ENCODE results near the gene RBKS. TPM values are rescaled to one million over a fixed set of nuclear protein-coding genes. Genes with fewer than 3 reads are reported as not detected.
A peak's percentile ranks its signal among the peaks of the same experiment; 100 is the strongest.

RBKS gene
- total RNA-seq = 1 to 10 TPM; 2.2 to 2.8 TPM

DNA sequence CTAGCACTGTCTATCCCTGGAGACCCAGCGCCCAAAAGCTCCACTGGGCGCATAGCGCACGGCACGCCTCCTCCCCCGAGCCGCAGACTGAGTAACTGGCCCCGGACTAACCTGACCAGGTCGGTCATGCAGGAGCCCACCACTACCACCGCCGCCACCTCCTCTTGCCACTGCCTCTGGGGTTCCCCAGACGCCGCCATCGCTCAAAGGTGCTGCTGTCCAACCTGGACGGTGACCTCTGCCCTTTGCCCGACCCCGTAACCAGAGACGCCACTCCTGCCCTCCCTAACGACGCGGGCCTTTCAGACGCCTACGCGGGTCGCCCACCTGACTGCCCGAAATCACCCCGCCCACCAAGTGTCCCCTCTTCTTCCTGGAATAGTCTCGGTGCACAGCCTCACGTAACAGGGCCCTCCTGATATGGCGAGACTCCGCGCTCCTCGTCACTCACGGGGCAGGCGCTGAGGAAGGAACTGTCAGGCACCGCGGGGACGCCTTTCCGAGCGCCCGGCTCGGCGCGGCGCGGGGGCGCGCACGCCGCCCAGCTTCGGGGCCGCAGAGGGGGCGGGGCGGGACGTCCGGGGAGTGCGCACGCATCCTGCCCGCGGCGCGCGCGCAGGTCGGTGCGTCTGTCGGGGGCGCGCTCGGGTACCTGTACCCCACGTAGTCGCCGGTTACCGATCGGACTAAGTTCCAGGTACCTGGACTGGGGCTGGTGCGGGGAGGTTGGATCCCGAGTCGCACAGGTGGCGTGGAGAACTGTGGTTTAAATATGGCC is at the start of gene RBKS, which contains the start of gene BABAM2:
TSS of gene RBKS (minus strand) at position 242 of the 778 bp plus-strand sequence. CDS start at position 200, 42 bp downstream.
TSS of gene BABAM2 (plus strand) at position 584 of the 778 bp plus-strand sequence. CDS start 3,828 bp downstream, outside the sequence.
- POLR2A ChIA-PET = interaction anchor here (0.7 to 3.7 kb wide), 30 partner anchors 12 to 555 kb away, joined by 3 to 19 read pairs (median 4); partner anchors contain the start of genes FOSL2, MRPL33, SLC4A1AP and SUPT7L
- Mint-ChIP-seq H3K4me1 (peaks cover 62% of the 10 kb centered on the region), H3K36me3 (ENCODE audit: low read depth) (peaks cover 25% of the 10 kb centered on the region), H3K4me3 (peak within 1 kb of the TSS; percentile 93), H3K27me3 (no peaks in the 10 kb centered on the region), H3K27ac (peak within 1 kb of the TSS; percentile 98), H3K9me3 (no peaks in the 10 kb centered on the region)
- peak; percentile 91 for DNase-seq
- CTCF ChIA-PET = interaction anchor here (1.6 kb wide), 1 partner anchor 502 kb away, joined by 4 read pairs; the partner anchor contains the start of gene FOSL2

- ChIA-PET CTCF (no interaction called here), POLR2A (no interaction called here)
- Mint-ChIP-seq H3K36me3 (ENCODE audit: low read depth) (peaks cover 40% of the 10 kb centered on the region), H3K4me3 (no peak overlapping the region), H3K4me1 (peaks cover 10% of the 10 kb centered on the region), H3K9me3 (no peaks in the 10 kb centered on the region), H3K27me3 (no peaks in the 10 kb centered on the region), H3K27ac (no peak overlapping the region)
- no peak for DNase-seq
These were observed 44.8 kb upstream of the RBKS start for GRCh38 chr2:27935026-27935425.

DNA sequence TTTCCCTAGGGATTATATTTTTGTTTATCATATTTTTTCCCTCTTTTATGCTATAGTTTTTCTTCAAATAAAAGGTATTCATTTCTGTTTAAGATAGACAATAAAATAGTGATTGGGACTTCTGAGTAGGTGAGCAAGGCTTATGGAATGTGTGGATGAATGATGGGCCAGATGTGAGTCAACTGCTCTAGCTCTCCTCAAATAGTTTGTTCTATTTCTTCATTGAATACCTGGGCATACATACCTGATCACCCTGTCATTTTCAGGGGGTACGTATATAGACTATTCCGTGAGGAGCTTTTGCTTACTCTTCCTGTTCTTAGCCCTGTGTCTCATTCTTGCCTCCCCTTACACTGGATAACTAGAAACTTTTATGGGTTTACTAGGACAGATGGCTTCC is 42.2 kb upstream of the RBKS start:
- DNase-seq = no peak
- Mint-ChIP-seq H3K36me3 (ENCODE audit: low read depth) (peaks cover 41% of the 10 kb centered on the region), H3K27me3 (no peaks in the 10 kb centered on the region), H3K9me3 (no peaks in the 10 kb centered on the region), H3K4me3 (no peak overlapping the region), H3K4me1 (peaks cover 4% of the 10 kb centered on the region), H3K27ac (no peak overlapping the region)
- ChIA-PET CTCF (no interaction called here), POLR2A (no interaction called here)

DNA sequence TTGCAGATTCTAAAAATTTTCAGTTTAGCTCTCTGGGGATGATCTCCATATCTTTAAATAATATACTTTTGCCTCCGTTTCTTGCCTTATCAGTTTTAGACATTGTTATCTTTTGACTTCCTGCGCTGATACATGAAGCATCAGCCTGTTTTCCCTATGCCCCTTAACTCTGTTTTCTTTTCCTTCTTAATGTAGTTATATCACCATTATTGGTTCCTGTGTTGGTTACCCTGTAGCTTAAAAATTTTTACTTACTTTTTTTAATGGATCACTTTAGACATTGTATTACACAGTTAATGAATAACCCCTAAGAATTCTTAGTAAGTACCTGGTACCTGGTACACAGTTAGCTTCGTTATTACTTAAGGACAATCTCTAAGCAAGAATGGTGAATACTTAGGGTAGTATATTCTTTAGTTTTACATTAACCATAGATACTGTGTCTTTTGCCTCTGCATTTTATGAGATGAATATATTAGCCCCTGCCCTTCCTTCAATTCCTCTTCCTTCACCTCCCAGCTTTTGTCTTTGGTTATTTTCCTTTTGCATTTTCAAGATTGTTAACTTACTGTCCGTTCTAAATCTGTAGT is 41.3 kb upstream of the RBKS start:
- POLR2A ChIA-PET = no interaction called here
- no peak overlapping the region for H3K27ac Mint-ChIP-seq
- no peak overlapping the region for H3K4me3 Mint-ChIP-seq
- peaks cover 42% of the 10 kb centered on the region for H3K36me3 Mint-ChIP-seq (ENCODE audit: low read depth)
- H3K9me3 Mint-ChIP-seq = no peaks in the 10 kb centered on the region
- peaks cover under 1% of the 10 kb centered on the region for H3K4me1 Mint-ChIP-seq
- CTCF ChIA-PET = no interaction called here
- no peak for DNase-seq
- H3K27me3 Mint-ChIP-seq = no peaks in the 10 kb centered on the region

GRCh38 chr2:27929916-27930486 is 39.8 kb upstream of the RBKS start:
- no peak overlapping the region for H3K4me3 Mint-ChIP-seq
- H3K9me3 Mint-ChIP-seq = no peaks in the 10 kb centered on the region
- CTCF ChIA-PET = no interaction called here
- peaks cover 55% of the 10 kb centered on the region for H3K36me3 Mint-ChIP-seq (ENCODE audit: low read depth)
- POLR2A ChIA-PET = no interaction called here
- no peaks in the 10 kb centered on the region for H3K27me3 Mint-ChIP-seq
- DNase-seq = no peak
- no peak overlapping the region for H3K27ac Mint-ChIP-seq
- peaks cover 11% of the 10 kb centered on the region for H3K4me1 Mint-ChIP-seq

- Mint-ChIP-seq H3K4me1 (peaks cover 11% of the 10 kb centered on the region), H3K27ac (no peak overlapping the region), H3K4me3 (no peak overlapping the region), H3K9me3 (no peaks in the 10 kb centered on the region), H3K36me3 (ENCODE audit: low read depth) (peaks cover 39% of the 10 kb centered on the region), H3K27me3 (no peaks in the 10 kb centered on the region)
- CTCF ChIA-PET = no interaction called here
- DNase-seq = no peak
- POLR2A ChIA-PET = no interaction called here
These were observed 35.7 kb upstream of the RBKS start for GRCh38 chr2:27925766-27926472.

DNA sequence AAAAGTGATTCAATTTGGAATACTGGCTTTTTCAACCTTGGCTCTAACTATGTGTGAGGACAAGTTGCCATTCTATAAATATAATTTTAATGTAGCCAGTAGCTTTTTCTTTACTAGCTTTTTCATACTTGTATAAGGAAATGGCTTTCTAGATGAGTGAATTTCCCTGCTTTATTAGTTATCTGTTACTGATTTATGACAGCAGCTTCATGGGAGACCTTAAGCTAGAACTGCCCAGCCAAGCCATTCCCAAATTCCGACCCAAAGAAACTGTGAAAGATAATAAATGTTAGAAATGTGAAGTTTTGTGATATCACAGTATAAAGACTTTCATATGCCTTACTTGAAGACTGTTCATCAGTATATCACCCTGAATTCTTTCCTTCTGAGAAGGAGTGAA is 32.7 kb upstream of the RBKS start:
- H3K27ac Mint-ChIP-seq = no peak overlapping the region
- no peak overlapping the region for H3K4me3 Mint-ChIP-seq
- ChIA-PET CTCF (no interaction called here), POLR2A (no interaction called here)
- H3K4me1 Mint-ChIP-seq = peaks cover 19% of the 10 kb centered on the region
- no peaks in the 10 kb centered on the region for H3K27me3 Mint-ChIP-seq
- no peaks in the 10 kb centered on the region for H3K9me3 Mint-ChIP-seq
- H3K36me3 Mint-ChIP-seq (ENCODE audit: low read depth) = peaks cover 34% of the 10 kb centered on the region
- no peak for DNase-seq

GRCh38 chr2:27921880-27922547 is 31.8 kb upstream of the RBKS start:
- H3K4me3 Mint-ChIP-seq = no peak overlapping the region
- H3K9me3 Mint-ChIP-seq = no peaks in the 10 kb centered on the region
- ChIA-PET POLR2A (no interaction called here), CTCF (no interaction called here)
- no peaks in the 10 kb centered on the region for H3K27me3 Mint-ChIP-seq
- no peak overlapping the region for H3K27ac Mint-ChIP-seq
- peaks cover 19% of the 10 kb centered on the region for H3K4me1 Mint-ChIP-seq
- H3K36me3 Mint-ChIP-seq (ENCODE audit: low read depth) = peaks cover 28% of the 10 kb centered on the region
- no peak for DNase-seq

DNA sequence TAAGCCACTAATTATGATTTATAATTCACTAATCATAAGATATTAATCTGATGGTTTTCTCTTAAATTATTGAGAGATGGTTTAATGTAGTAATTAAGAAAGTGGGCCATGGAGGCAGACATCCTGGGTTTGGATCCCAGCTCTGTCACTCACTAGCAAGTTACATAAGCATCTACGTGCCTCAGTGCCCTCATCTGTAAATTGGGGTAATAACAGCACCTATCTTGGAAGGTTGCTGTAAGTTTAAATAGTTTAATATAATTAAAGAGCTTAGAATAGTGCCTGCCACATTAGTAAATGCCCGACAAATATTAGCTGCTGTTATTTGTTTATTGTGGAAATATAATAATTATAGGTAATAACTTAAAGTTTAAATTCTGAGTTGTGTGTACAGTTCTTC is 31.2 kb upstream of the RBKS start:
- H3K27me3 Mint-ChIP-seq = no peaks in the 10 kb centered on the region
- CTCF ChIA-PET = no interaction called here
- H3K36me3 Mint-ChIP-seq (ENCODE audit: low read depth) = peaks cover 26% of the 10 kb centered on the region
- H3K9me3 Mint-ChIP-seq = no peaks in the 10 kb centered on the region
- DNase-seq = no peak
- POLR2A ChIA-PET = interaction anchor here (1.3 kb wide), 1 partner anchor 31 kb away, joined by 7 read pairs; the partner anchor contains the start of genes BABAM2 and RBKS
- H3K4me3 Mint-ChIP-seq = no peak overlapping the region
- no peak overlapping the region for H3K27ac Mint-ChIP-seq
- peaks cover 18% of the 10 kb centered on the region for H3K4me1 Mint-ChIP-seq

GRCh38 chr2:27920148-27920885 is 30.1 kb upstream of the RBKS start:
- Mint-ChIP-seq H3K9me3 (no peaks in the 10 kb centered on the region), H3K36me3 (ENCODE audit: low read depth) (peaks cover 15% of the 10 kb centered on the region), H3K4me1 (peaks cover 8% of the 10 kb centered on the region), H3K27ac (no peak overlapping the region), H3K27me3 (no peaks in the 10 kb centered on the region), H3K4me3 (no peak overlapping the region)
- DNase-seq = no peak
- POLR2A ChIA-PET = interaction anchor here (1.3 kb wide), 1 partner anchor 30 kb away, joined by 7 read pairs; the partner anchor contains the start of genes BABAM2 and RBKS
- CTCF ChIA-PET = no interaction called here

GRCh38 chr2:27916293-27916995 is 26.3 kb upstream of the RBKS start:
- DNase-seq = no peak
- H3K36me3 Mint-ChIP-seq (ENCODE audit: low read depth) = peaks cover 22% of the 10 kb centered on the region
- H3K27me3 Mint-ChIP-seq = no peaks in the 10 kb centered on the region
- H3K27ac Mint-ChIP-seq = no peak overlapping the region
- ChIA-PET CTCF (no interaction called here), POLR2A (no interaction called here)
- H3K4me1 Mint-ChIP-seq = peaks cover 14% of the 10 kb centered on the region
- no peak overlapping the region for H3K4me3 Mint-ChIP-seq
- H3K9me3 Mint-ChIP-seq = no peaks in the 10 kb centered on the region

GRCh38 chr2:27915874-27916273 is 25.7 kb upstream of the RBKS start:
- DNase-seq = no peak
- Mint-ChIP-seq H3K27me3 (no peaks in the 10 kb centered on the region), H3K4me3 (no peak overlapping the region), H3K27ac (no peak overlapping the region), H3K36me3 (ENCODE audit: low read depth) (peaks cover 24% of the 10 kb centered on the region), H3K4me1 (peaks cover 14% of the 10 kb centered on the region), H3K9me3 (no peaks in the 10 kb centered on the region)
- ChIA-PET POLR2A (no interaction called here), CTCF (no interaction called here)

Measured in activated CD4-positive, alpha-beta memory T cell treated with anti-CD3 and anti-CD28 coated beads, Interleukin-2, amount 10 ng/mL, durations not matched to agents 7 days and 5 days (primary cell).